ENCODE measurements around the gene FHIT.
"Not testable (repeated sequence)": the region's sequence is repeated elsewhere in the genome, so short reads cannot be mapped to it uniquely, and the experiment has no call there.

FHIT gene

GRCh38 chr3:59937201-59937600 is 1314.1 kb downstream of the FHIT start:
- no peaks in the 10 kb centered on the region for H3K9me3 ChIP-seq

GRCh38 chr3:59936472-59936871 is 1314.8 kb downstream of the FHIT start:
- H3K4me1 ChIP-seq = peaks cover 5% of the 10 kb centered on the region; the same call in 1 of the 2 replicates
- no peak overlapping the region for H3K9ac ChIP-seq
- TF ChIP-seq Cebpa-rat (IDR thresholded peaks at IDR 0.05) = no peak
- no peak overlapping the region for H3K4me2 ChIP-seq
- no peaks in the 10 kb centered on the region for H3K9me3 ChIP-seq
- no peak overlapping the region for H3K27ac ChIP-seq
- no peaks in the 10 kb centered on the region for H3K27me3 ChIP-seq
- no peak overlapping the region for H3K4me3 ChIP-seq
- H3K36me3 ChIP-seq = no peaks in the 10 kb centered on the region
- H4K20me1 ChIP-seq = no peaks in the 10 kb centered on the region

More at GRCh38 chr3:59937201-59937600, 1314.1 kb downstream of the FHIT start:
- H4K20me1 ChIP-seq = no peaks in the 10 kb centered on the region
- TF ChIP-seq Cebpa-rat (IDR thresholded peaks at IDR 0.05) = no peak
- H3K4me2 ChIP-seq = no peak overlapping the region
- H3K4me1 ChIP-seq = peaks cover 5% of the 10 kb centered on the region; the same call in 1 of the 2 replicates
- H3K27ac ChIP-seq = no peak overlapping the region
- H3K4me3 ChIP-seq = no peak overlapping the region
- no peak overlapping the region for H3K9ac ChIP-seq
- H3K27me3 ChIP-seq = no peaks in the 10 kb centered on the region
- no peaks in the 10 kb centered on the region for H3K36me3 ChIP-seq

- TF ChIP-seq Cebpa-rat (IDR thresholded peaks at IDR 0.05) = no peak
Measured at GRCh38 chr3:59935025-59935424, 1316.2 kb downstream of the FHIT start.

GRCh38 chr3:59934560-59934959 is 1316.7 kb downstream of the FHIT start:
- not testable (repeated sequence) for H3K27me3 ChIP-seq, H3K9ac ChIP-seq, H3K4me1 ChIP-seq, H3K36me3 ChIP-seq, H4K20me1 ChIP-seq, H3K27ac ChIP-seq, H3K9me3 ChIP-seq, H3K4me3 ChIP-seq, H3K4me2 ChIP-seq

More at GRCh38 chr3:59935025-59935424, 1316.2 kb downstream of the FHIT start:
- no peaks in the 10 kb centered on the region for H3K27me3 ChIP-seq
- no peaks in the 10 kb centered on the region for H3K36me3 ChIP-seq
- no peak overlapping the region for H3K4me2 ChIP-seq
- no peak overlapping the region for H3K9ac ChIP-seq
- H3K27ac ChIP-seq = no peak overlapping the region
- no peaks in the 10 kb centered on the region for H3K9me3 ChIP-seq
- no peaks in the 10 kb centered on the region for H3K4me1 ChIP-seq
- H3K4me3 ChIP-seq = no peak overlapping the region
- H4K20me1 ChIP-seq = no peaks in the 10 kb centered on the region

- Histone ChIP-seq H3K4me1 (no peaks in the 10 kb centered on the region), H4K20me1 (no peaks in the 10 kb centered on the region), H3K27me3 (no peaks in the 10 kb centered on the region), H3K9me3 (no peaks in the 10 kb centered on the region), H3K36me3 (no peaks in the 10 kb centered on the region), H3K4me3 (no peak overlapping the region), H3K27ac (no peak overlapping the region), H3K9ac (no peak overlapping the region), H3K4me2 (no peak overlapping the region)
- TF ChIP-seq Cebpa-rat (IDR thresholded peaks at IDR 0.05) = no peak
Measured at GRCh38 chr3:59930170-59930569, 1321.1 kb downstream of the FHIT start.

GRCh38 chr3:59927056-59927455 is 1324.2 kb downstream of the FHIT start:
- H3K9me3 ChIP-seq = no peaks in the 10 kb centered on the region
- H3K4me2 ChIP-seq = no peak overlapping the region
- no peaks in the 10 kb centered on the region for H4K20me1 ChIP-seq
- no peaks in the 10 kb centered on the region for H3K27me3 ChIP-seq
- peaks cover 15% of the 10 kb centered on the region for H3K4me1 ChIP-seq
- no peaks in the 10 kb centered on the region for H3K36me3 ChIP-seq
- no peak overlapping the region for H3K4me3 ChIP-seq
- no peak overlapping the region for H3K27ac ChIP-seq
- no peak overlapping the region for H3K9ac ChIP-seq
- TF ChIP-seq Cebpa-rat (IDR thresholded peaks at IDR 0.05) = no peak

GRCh38 chr3:59925946-59926345 is 1325.3 kb downstream of the FHIT start:
- H3K9ac ChIP-seq = no peak overlapping the region
- H3K27me3 ChIP-seq = no peaks in the 10 kb centered on the region
- H3K4me3 ChIP-seq = no peak overlapping the region
- no peak overlapping the region for H3K27ac ChIP-seq
- H3K9me3 ChIP-seq = no peaks in the 10 kb centered on the region
- H3K4me2 ChIP-seq = no peak overlapping the region
- H3K36me3 ChIP-seq = no peaks in the 10 kb centered on the region
- no peaks in the 10 kb centered on the region for H4K20me1 ChIP-seq
- H3K4me1 ChIP-seq = peaks cover 15% of the 10 kb centered on the region
- TF ChIP-seq Cebpa-rat (IDR thresholded peaks at IDR 0.05) = no peak

- TF ChIP-seq Cebpa-rat (IDR thresholded peaks at IDR 0.05) = no peak
Measured at GRCh38 chr3:59922192-59922591, 1329.1 kb downstream of the FHIT start.

GRCh38 chr3:59920822-59921221 is 1330.4 kb downstream of the FHIT start:
- no peak for TF ChIP-seq Cebpa-rat (IDR thresholded peaks at IDR 0.05)

More at GRCh38 chr3:59922192-59922591, 1329.1 kb downstream of the FHIT start:
- Histone ChIP-seq H3K36me3 (no peaks in the 10 kb centered on the region), H3K27me3 (no peaks in the 10 kb centered on the region), H3K9ac (no peak overlapping the region), H3K4me3 (no peak overlapping the region), H3K4me1 (peaks cover 19% of the 10 kb centered on the region), H3K4me2 (no peak overlapping the region), H3K27ac (no peak overlapping the region), H4K20me1 (no peaks in the 10 kb centered on the region), H3K9me3 (no peaks in the 10 kb centered on the region)

GRCh38 chr3:59919586-59919985 is 1331.7 kb downstream of the FHIT start:
- H3K4me2 ChIP-seq = no peak overlapping the region
- no peak overlapping the region for H3K27ac ChIP-seq
- H3K27me3 ChIP-seq = no peaks in the 10 kb centered on the region
- no peak overlapping the region for H3K9ac ChIP-seq
- H3K9me3 ChIP-seq = no peaks in the 10 kb centered on the region
- no peak for TF ChIP-seq Cebpa-rat (IDR thresholded peaks at IDR 0.05)
- peaks cover 19% of the 10 kb centered on the region for H3K4me1 ChIP-seq
- H3K4me3 ChIP-seq = no peak overlapping the region
- H4K20me1 ChIP-seq = no peaks in the 10 kb centered on the region
- no peaks in the 10 kb centered on the region for H3K36me3 ChIP-seq

More at GRCh38 chr3:59920822-59921221, 1330.4 kb downstream of the FHIT start:
- no peaks in the 10 kb centered on the region for H3K36me3 ChIP-seq
- no peak overlapping the region for H3K9ac ChIP-seq
- H3K4me1 ChIP-seq = peaks cover 19% of the 10 kb centered on the region
- no peaks in the 10 kb centered on the region for H4K20me1 ChIP-seq
- H3K27ac ChIP-seq = no peak overlapping the region
- H3K9me3 ChIP-seq = no peaks in the 10 kb centered on the region
- no peak overlapping the region for H3K4me3 ChIP-seq
- H3K4me2 ChIP-seq = no peak overlapping the region
- no peaks in the 10 kb centered on the region for H3K27me3 ChIP-seq

- H4K20me1 ChIP-seq = no peaks in the 10 kb centered on the region
Measured at GRCh38 chr3:59914251-59914650, 1337.0 kb downstream of the FHIT start.

More at GRCh38 chr3:59914251-59914650, 1337.0 kb downstream of the FHIT start:
- no peaks in the 10 kb centered on the region for H3K27me3 ChIP-seq
- peaks cover 4% of the 10 kb centered on the region; the same call in 1 of the 2 replicates for H3K4me1 ChIP-seq
- no peak for TF ChIP-seq Cebpa-rat (IDR thresholded peaks at IDR 0.05)
- H3K36me3 ChIP-seq = no peaks in the 10 kb centered on the region
- no peaks in the 10 kb centered on the region for H3K9me3 ChIP-seq
- no peak overlapping the region for H3K27ac ChIP-seq
- no peak overlapping the region for H3K4me3 ChIP-seq
- no peak overlapping the region for H3K4me2 ChIP-seq
- H3K9ac ChIP-seq = no peak overlapping the region

Measured in BLaER1 (cell line).